Activated CD4-positive, alpha-beta T cell treated with anti-CD3 and anti-CD28 coated beads, Interleukin-2, Interleukin-6, amounts not matched to agents 100 ng/mL and 50 ng/mL, durations not matched to agents 16 hours and 8 hours (primary cell): ENCODE results near the gene IFNGR2.
A peak's percentile ranks its signal among the peaks of the same experiment; 100 is the strongest.
"Not testable (repeated sequence)": the region's sequence is repeated elsewhere in the genome, so short reads cannot be mapped to it uniquely, and the experiment has no call there.

Experiments
- DNase-seq: peaks from one replicate; pipeline ENCODE4 v3.0.0-alpha.2; 2020

The IFNGR2 gene

GRCh38 chr21:33378081-33378480, 25.1 kb upstream of the IFNGR2 start:
- DNase-seq, result no peak

GRCh38 chr21:33379934-33380333, 23.3 kb upstream of the IFNGR2 start:
- DNase-seq, result not testable (repeated sequence)

GRCh38 chr21:33380483-33380998, 22.7 kb upstream of the IFNGR2 start:
- DNase-seq, result peak; percentile 93

GRCh38 chr21:33381381-33381780, 21.8 kb upstream of the IFNGR2 start:
- not testable (repeated sequence) for DNase-seq

GRCh38 chr21:33383056-33383888, 19.9 kb upstream of the IFNGR2 start:
- DNase-seq, result peak; percentile 76

GRCh38 chr21:33384841-33385331, 18.3 kb upstream of the IFNGR2 start:
- peak; percentile 76 for DNase-seq

GRCh38 chr21:33386222-33386784, 16.9 kb upstream of the IFNGR2 start:
- no peak for DNase-seq

GRCh38 chr21:33387294-33387693, 15.9 kb upstream of the IFNGR2 start:
- no peak for DNase-seq

- DNase-seq, result no peak
These were observed 15.0 kb upstream of the IFNGR2 start for GRCh38 chr21:33388188-33388587.

GRCh38 chr21:33390479-33390878, 12.7 kb upstream of the IFNGR2 start:
- no peak for DNase-seq

GRCh38 chr21:33391656-33392055, 11.6 kb upstream of the IFNGR2 start:
- DNase-seq, result no peak

- no peak for DNase-seq
These were observed 10.8 kb upstream of the IFNGR2 start for GRCh38 chr21:33392284-33392985.

- DNase-seq, result no peak
These were observed 9.9 kb upstream of the IFNGR2 start for GRCh38 chr21:33393348-33393747.

GRCh38 chr21:33394260-33394659, 9.0 kb upstream of the IFNGR2 start:
- no peak for DNase-seq

GRCh38 chr21:33395891-33396331, 7.3 kb upstream of the IFNGR2 start:
- no peak for DNase-seq

GRCh38 chr21:33396436-33396835, 6.8 kb upstream of the IFNGR2 start:
- DNase-seq, result no peak

- DNase-seq, result no peak
These were observed 6.3 kb upstream of the IFNGR2 start for GRCh38 chr21:33396951-33397350.

- DNase-seq, result no peak
These were observed 5.5 kb upstream of the IFNGR2 start for GRCh38 chr21:33397717-33398116.

GRCh38 chr21:33398361-33398760, 4.9 kb upstream of the IFNGR2 start:
- DNase-seq, result no peak

GRCh38 chr21:33401630-33401992, 1.6 kb upstream of the IFNGR2 start:
- DNase-seq, result no peak

- no peak for DNase-seq
These were observed 923 bp upstream of the IFNGR2 start for GRCh38 chr21:33402001-33402979.
